Stomach (tissue), 9 donors: ENCODE results near the gene RIPK1. TPM values are rescaled to one million over a fixed set of nuclear protein-coding genes. Genes with fewer than 3 reads are reported as not detected.
"Not testable (repeated sequence)": the region's sequence is repeated elsewhere in the genome, so short reads cannot be mapped to it uniquely, and the experiment has no call there.

Experiments used
- DNase-seq, 2 donors: peaks; one replicate each; pipeline versions ENCODE4 v3.0.0 to v3.0.0-alpha.2; 2013 to 2019
- H3K27ac ChIP-seq, 5 donors: fragments of 200-600 bp in 4 of 5; sonication (generic) in 4 of 5; one replicate each; pipeline ENCODE4 v1.5.1; 2013 to 2019; ENCODE audit warnings: mild to moderate bottlenecking in 1 of 5, moderate library complexity in 1 of 5
- H3K27me3 ChIP-seq, 3 donors: fragments of 200-600 bp; sonication (generic); one replicate each; pipeline ENCODE4 v1.5.1; 2017 to 2019; ENCODE audit warnings: mixed run types in 1 of 3
- H3K36me3 ChIP-seq, 4 donors: fragments of 200-600 bp; sonication (generic); 1 replicate in 3 of 4; 2 replicates in 1 of 4; pipeline ENCODE4 v1.5.1; 2016 to 2019
- H3K4me1 ChIP-seq, 4 donors: fragments of 200-600 bp; sonication (generic); one replicate each; pipeline ENCODE4 v1.5.1; 2016 to 2019
- H3K4me3 ChIP-seq, 4 donors: fragments of 200-600 bp; sonication (generic) in 3 of 4; one replicate each; pipeline ENCODE4 v1.5.1; 2016 to 2019; ENCODE audit warnings: mild to moderate bottlenecking in 1 of 4
- H3K9me3 ChIP-seq, 4 donors: fragments of 200-600 bp; sonication (generic); one replicate each; pipeline ENCODE4 v1.5.1; 2016 to 2019
- EP300 ChIP-seq: sonication (generic); formaldehyde crosslinking; IDR thresholded peaks from one replicate; pipeline ENCODE4 v1.6.1; 2017; ENCODE audit warnings: antibody characterized with exemption
- POLR2A ChIP-seq, 4 donors: fragments of 450-650 bp; IDR thresholded peaks; one replicate each; pipeline ENCODE4 v1.6.1; 2016; ENCODE audit warnings: antibody characterized with exemption in 4 of 4, control low read depth in 2 of 4, mild to moderate bottlenecking in 1 of 4, moderate library complexity in 1 of 4
- POLR2AphosphoS5 ChIP-seq, 3 donors: sonication (generic); formaldehyde crosslinking; IDR thresholded peaks; one replicate each; pipeline ENCODE4 v1.6.1; 2016; ENCODE audit warnings: antibody characterized with exemption in 3 of 3
- WGBS, 5 donors: extraction: QIAGEN DNeasy Blood & Tissue Kit in 3 of 5; methylation state at CpG; one replicate each; pipeline versions ENCODE4 v1.1.5 to v1.1.7; 2013 to 2018; 5-methylcytosine and 5-hydroxymethylcytosine counted together
- intact Hi-C: fragments of 100-400 bp; cut with DNase I; formaldehyde crosslinking; loops from one replicate; pipeline ENCODE4 v1.15.1; 2023; ENCODE audit warnings: low total_unique reads
- polyA plus RNA-seq, 3 donors: library from polyadenylated mRNA; stranded (reverse); fragments of 200-250 nt; gene quantifications; one replicate each; pipeline ENCODE4 v1.2.3, GENCODE V29; 2013
- total RNA-seq, 5 donors: library from RNA; depleted of rRNA; stranded (reverse); fragments of >200 nt; gene quantifications; one replicate each; pipeline versions ENCODE4 v1.1.0 to v1.2.3, GENCODE V29; 2014 to 2016
- TF ChIP-seq, protein P1 (sequence below), 7 experiments: fragments of 450-650 bp in 4 of 7; fragments of 200-600 bp in 3 of 7; sonication (generic) in 3 of 7; IDR thresholded peaks; one replicate each; pipeline ENCODE4 v1.5.1; 2016 to 2019; ENCODE audit warnings: antibody characterized with exemption in 7 of 7, control low read depth in 2 of 7, mild to moderate bottlenecking in 1 of 7
- donor health status: healthy with polysubstance abuse.
- donor health status: Bipolar disorder and iron deficiency.
- donor health status: healthy.

RIPK1 gene
- total and polyA plus RNA-seq, 8 donors = 4.9 to 25.5 (median 15.9) TPM

- Histone ChIP-seq H3K27ac (no peak overlapping the region), H3K4me1 (peaks cover 0 to 20% (median 11%) of the 10 kb centered on the region in 4 donors), H3K9me3 (no peaks in the 10 kb centered on the region), H3K27me3 (no peaks in the 10 kb centered on the region), H3K36me3 (no peaks in the 10 kb centered on the region), H3K4me3 (no peak overlapping the region)
- DNase-seq = no peak
- TF ChIP-seq POLR2AphosphoS5 (IDR thresholded peaks at IDR 0.05) (no peak), EP300 (no peak), POLR2A (IDR thresholded peaks at IDR 0.05) (no peak)
- TF ChIP-seq, protein P1, sequence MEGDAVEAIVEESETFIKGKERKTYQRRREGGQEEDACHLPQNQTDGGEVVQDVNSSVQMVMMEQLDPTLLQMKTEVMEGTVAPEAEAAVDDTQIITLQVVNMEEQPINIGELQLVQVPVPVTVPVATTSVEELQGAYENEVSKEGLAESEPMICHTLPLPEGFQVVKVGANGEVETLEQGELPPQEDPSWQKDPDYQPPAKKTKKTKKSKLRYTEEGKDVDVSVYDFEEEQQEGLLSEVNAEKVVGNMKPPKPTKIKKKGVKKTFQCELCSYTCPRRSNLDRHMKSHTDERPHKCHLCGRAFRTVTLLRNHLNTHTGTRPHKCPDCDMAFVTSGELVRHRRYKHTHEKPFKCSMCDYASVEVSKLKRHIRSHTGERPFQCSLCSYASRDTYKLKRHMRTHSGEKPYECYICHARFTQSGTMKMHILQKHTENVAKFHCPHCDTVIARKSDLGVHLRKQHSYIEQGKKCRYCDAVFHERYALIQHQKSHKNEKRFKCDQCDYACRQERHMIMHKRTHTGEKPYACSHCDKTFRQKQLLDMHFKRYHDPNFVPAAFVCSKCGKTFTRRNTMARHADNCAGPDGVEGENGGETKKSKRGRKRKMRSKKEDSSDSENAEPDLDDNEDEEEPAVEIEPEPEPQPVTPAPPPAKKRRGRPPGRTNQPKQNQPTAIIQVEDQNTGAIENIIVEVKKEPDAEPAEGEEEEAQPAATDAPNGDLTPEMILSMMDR (IDR thresholded peaks at IDR 0.05) = no peak
- intact Hi-C loops = loop anchor here (5.0 kb wide), 1 partner anchor 62 kb away; the partner anchor contains the start of gene NQO2
- 55 to 59% (median 57%) methylated on average over 2 of the region's 2 CpGs for WGBS, 5 donors
Measured at GRCh38 chr6:3058957-3059356, 9.3 kb upstream of the RIPK1 start.

DNA sequence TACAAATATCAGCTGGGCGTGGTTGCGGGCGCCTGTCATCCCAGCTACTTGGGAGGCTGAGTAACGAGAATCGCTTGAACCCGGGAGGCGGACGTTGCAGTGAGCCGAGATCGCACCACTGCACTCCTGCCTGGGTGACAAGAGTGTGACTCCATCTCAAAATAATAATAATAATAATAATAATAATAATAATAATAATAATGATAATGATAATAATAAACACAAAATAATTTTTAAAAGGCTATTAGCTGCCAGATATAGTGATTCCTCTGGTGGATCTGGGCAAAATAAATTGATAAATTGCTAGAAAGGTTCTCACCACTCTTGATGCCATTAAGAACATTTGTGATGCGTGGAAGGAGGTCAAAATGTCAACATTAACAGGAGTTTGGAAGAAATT, 8.2 kb upstream of the RIPK1 start:
- 92 to 96% (median 95%) methylated on average over 11 of the region's 11 CpGs for WGBS, 5 donors
- H3K27me3 ChIP-seq, intact Hi-C loops, H3K9me3 ChIP-seq, DNase-seq, H3K27ac ChIP-seq, H3K4me3 ChIP-seq, H3K36me3 ChIP-seq: not testable (repeated sequence)
- peaks cover 6 to 17% (median 11%) of the 10 kb centered on the region in 4 donors for H3K4me1 ChIP-seq

GRCh38 chr6:3061501-3061941, 6.8 kb upstream of the RIPK1 start:
- DNase-seq = no peak
- no peaks in the 10 kb centered on the region for H3K36me3 ChIP-seq
- H3K4me3 ChIP-seq = no peak overlapping the region
- no peak overlapping the region for H3K27ac ChIP-seq
- TF ChIP-seq, protein P1 (IDR thresholded peaks at IDR 0.05) = no peak
- no peaks in the 10 kb centered on the region for H3K9me3 ChIP-seq
- no peaks in the 10 kb centered on the region for H3K27me3 ChIP-seq
- 76 to 83% (median 80%) methylated on average over 5 of the region's 5 CpGs for WGBS, 5 donors
- intact Hi-C loops = no loop called here
- H3K4me1 ChIP-seq = peaks cover 6 to 24% (median 16%) of the 10 kb centered on the region in 4 donors

DNA sequence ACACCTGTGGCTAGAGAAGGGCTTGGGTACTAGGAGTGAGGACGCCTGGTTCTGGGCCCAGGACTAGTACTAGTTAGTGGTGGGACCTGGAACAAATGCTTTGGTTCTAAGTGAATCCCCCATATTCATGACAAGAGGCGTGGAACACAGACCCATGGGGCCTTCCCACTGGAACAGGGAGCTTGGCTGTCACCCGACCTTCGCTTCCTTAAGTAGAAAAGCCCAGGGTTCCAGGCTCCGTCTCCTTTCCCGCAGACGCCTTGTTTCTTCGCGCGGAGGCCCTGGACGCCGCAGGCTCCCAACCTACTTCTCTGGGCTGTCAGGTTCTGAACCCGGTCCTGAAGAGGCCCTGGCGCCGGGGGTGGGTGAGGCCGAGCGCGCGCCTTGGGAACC, 5.0 kb upstream of the RIPK1 start:
- Histone ChIP-seq H3K4me3 (peak overlapping the region; percentile 65 to 81 (median 72)), H3K27ac (peak overlapping the region; percentile 92 to 99 (median 93)), H3K4me1 (peaks cover 13 to 35% (median 24%) of the 10 kb centered on the region in 4 donors)
- H3K27me3 ChIP-seq, H3K36me3 ChIP-seq, intact Hi-C loops, H3K9me3 ChIP-seq: not testable (repeated sequence)
- WGBS, 5 donors = 0 to 1% (median 0%) methylated on average over 4 to 13 of the region's 19 CpGs; no CpG with 5 or more reads in 2 of the 5 donors
- DNase-seq = peak in 1 of 2 donors; percentile 44

GRCh38 chr6:3063733-3064700, 4.3 kb upstream of the RIPK1 start:
- Histone ChIP-seq H3K4me3 (peak overlapping the region; percentile 65 to 81 (median 72)), H3K27ac (peak overlapping the region; percentile 92 to 99 (median 93)), H3K4me1 (peaks cover 13 to 35% (median 24%) of the 10 kb centered on the region in 4 donors), H3K36me3 (no peaks in the 10 kb centered on the region), H3K27me3 (no peaks in the 10 kb centered on the region), H3K9me3 (no peaks in the 10 kb centered on the region)
- TF ChIP-seq POLR2A (IDR thresholded peaks at IDR 0.05) (peak in 2 of 4 donors; percentile 45 to 95), POLR2AphosphoS5 (IDR thresholded peaks at IDR 0.05) (peak; percentile 82 to 100 (median 98)), EP300 (no peak)
- TF ChIP-seq, protein P1 (IDR thresholded peaks at IDR 0.05) = no peak
- WGBS, 5 donors = 0 to 1% (median 0%) methylated on average over 18 to 85 of the region's 85 CpGs
- DNase-seq = peak; percentile 96 to 98
- intact Hi-C loops = no loop called here
